HG02840 (cell line): ENCODE results near the gene MAPK8IP3.
A peak's percentile ranks its signal among the peaks of the same experiment; 100 is the strongest.

ENCODE experiments used
- ATAC-seq: cut with Tn5 transposase; IDR thresholded peaks from one replicate; pipeline ENCODE4 v1.9.1; 2021; ENCODE audit warnings: mild to moderate bottlenecking, moderate library complexity, moderate number of reproducible peaks; ENCODE audit not compliant: unreplicated experiment, low FRiP score

The MAPK8IP3 gene

DNA sequence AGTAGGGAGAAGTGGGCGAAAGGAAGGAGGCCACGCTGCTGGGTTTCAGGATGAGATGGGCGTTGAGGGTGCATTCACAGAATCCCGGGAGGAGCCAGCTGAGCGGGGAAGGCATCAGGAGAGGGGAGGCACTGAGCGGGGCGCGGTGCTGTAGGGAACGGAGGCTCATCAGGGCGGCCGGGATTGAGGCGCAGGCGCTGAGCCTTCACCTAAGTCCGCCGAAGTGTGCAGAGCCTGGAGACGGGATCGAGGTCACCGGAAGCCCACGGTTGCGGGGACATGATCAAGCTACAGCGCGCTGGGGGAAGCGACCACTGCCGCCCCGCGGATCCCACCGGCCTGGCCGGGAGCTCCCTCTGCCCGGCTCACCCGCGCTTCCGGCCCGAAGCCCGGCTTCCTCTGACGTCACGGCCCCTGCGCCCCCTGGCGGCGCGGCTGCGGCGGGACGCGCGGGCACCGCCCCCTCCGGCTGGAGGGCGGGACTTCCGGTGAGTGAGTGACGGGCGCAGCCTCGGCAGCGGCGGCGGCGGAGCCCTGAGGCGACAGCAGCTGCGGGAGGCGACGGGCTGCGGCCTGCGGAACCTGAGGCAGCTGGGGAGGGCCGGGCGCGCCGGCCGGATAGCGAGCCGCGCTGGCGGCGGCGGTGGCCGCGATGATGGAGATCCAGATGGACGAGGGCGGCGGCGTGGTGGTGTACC, at the start of gene MAPK8IP3:
Gene MAPK8IP3, plus strand, starts transcription at position 508 of the 698 bp plus-strand sequence. Its CDS starts 145 bp downstream, at position 653.
- ATAC-seq: peak; percentile 71

DNA sequence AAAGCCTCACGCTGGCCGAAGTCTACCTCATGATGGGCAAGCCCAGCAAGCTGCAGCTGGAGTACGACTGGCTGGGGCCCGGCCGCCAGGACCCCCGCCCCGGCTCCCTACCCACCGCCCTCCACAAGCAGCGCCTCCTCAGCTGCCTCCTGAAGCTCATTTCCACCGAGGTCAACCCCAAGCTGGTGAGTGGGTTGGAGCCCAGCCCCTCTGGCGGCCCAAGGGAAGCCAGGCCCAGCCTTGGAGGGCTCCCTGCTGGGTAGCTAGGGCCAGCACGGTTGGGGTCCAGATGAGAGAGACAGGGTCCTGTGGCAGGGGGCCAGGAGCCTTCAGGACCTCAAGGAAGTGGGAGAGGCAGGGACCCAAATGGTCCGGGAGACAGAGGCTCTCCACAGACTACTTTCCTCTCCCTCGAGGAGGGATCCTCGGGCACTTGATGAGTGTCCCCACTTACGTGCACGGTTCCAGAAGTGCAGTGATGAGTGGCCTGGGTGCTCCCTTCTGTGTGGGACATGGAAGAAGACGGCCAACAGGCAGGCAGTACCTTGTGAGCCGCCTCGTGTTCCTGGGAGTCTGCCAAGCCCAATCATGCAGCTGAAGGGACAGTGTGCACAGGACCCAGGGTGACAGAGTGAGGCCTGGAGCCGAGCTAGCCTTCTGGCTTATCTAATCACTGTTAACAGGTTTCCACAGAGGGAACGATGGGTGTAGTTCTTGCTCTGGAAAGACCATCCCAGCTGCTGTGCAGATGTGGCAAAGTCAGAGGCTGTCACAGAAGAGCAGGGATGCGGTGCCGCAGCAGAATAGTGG, 49.0 kb upstream of the MAPK8IP3 start:
- no peak for ATAC-seq

DNA sequence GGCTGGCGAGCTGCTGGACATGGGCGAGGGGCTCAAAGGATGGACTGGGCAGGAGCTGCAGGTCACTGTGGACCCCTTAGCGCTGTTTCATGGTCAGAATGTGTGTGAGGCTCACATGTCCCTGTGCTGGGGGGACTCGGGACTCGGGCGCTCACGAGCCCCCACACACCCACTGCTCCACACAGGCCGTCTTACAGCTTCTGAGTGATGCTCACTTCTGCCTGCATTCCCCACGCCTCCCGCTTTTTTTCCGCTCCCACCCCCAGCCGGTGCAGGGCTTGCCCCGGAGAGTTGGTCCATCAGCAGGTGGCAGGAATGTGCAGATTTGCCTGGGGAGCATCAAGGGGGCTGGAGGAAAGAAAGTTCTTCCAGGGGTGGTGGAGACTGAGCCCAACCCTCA, 48.2 kb upstream of the MAPK8IP3 start:
- ATAC-seq: no peak

DNA sequence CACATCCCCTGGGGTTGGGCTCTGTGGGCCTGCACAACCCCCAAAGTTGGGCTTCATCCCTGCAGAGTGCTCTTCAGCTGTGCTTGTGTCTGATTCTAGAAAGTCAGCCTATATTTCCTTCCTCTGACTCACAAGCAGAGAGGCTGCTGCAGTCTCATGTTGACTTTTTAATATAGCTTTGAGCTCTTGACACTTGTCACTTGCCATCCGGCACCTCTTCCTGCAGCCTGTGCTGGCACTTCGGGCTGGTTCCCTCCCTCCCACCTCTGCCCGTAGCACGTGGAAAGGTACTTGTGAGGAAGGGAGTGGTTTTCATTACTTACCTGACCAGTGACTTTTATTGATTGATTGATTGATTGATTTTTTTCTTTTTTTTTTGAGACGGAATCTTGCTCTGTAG, 47.0 kb upstream of the MAPK8IP3 start:
- no peak for ATAC-seq

DNA sequence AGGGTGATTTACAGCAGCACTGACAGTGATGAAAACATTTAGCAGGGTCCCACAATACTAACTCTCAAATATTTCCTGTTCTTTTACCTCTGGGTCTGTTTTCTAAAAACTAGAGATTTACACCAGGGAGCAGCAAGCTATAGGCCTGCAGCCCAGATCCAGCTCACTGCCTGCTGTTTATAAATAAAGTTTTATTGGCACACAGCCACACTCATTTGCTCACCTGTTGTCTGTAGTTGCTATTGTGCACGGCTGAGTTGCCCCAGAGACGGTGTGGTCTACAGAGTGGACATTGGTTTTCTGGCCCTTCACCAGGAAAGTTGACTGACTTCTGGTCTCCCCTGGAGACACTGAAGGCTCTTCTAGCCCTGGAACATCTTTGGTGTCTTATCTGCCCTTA, 44.2 kb upstream of the MAPK8IP3 start:
- no peak for ATAC-seq

- no peak for ATAC-seq
Observed at GRCh38 chr16:1662543-1662942, 43.5 kb upstream of the MAPK8IP3 start.

GRCh38 chr16:1665829-1666228, 40.2 kb upstream of the MAPK8IP3 start:
- ATAC-seq: no peak

- ATAC-seq: no peak
Observed at GRCh38 chr16:1666316-1666715, 39.7 kb upstream of the MAPK8IP3 start.

DNA sequence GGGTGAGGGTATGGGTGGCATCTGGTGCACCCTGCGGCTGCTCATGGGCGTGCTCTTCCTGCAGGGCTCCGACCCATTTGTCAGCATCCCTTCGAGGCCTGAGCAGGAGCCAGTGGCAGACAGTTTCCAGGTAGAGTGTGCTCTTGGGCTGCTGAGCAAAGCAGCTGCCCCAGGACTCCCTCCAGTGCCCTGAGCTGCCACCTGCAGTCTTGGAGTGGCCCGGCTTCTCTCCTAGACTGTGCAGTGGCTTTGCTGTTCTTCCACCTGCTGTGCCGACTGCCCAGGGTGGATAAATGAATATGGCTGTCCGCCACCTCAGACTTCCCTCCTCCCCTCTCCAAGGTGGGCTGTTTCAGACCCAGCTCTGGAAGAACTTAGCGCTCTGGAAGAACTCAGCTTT, 38.7 kb upstream of the MAPK8IP3 start:
- no peak for ATAC-seq

DNA sequence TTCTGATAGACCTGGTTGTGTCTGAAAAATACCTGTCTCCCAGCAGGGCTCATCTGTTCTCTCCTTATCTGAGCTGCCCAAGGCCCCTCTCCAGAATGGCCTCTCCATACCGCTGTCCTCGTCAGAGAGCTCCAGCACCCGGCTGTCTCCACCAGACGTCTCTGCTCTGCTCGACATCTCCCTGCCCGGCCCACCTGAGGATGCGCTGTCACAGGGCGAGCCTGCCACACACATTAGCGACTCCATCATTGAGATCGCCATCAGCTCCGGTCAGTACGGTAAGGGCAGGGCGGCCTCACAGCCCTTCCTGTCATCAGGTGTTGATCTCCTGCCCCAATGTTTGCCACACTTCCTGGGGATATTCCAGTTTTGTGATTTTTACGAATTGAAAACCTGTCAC, 38.1 kb upstream of the MAPK8IP3 start:
- ATAC-seq: no peak

DNA sequence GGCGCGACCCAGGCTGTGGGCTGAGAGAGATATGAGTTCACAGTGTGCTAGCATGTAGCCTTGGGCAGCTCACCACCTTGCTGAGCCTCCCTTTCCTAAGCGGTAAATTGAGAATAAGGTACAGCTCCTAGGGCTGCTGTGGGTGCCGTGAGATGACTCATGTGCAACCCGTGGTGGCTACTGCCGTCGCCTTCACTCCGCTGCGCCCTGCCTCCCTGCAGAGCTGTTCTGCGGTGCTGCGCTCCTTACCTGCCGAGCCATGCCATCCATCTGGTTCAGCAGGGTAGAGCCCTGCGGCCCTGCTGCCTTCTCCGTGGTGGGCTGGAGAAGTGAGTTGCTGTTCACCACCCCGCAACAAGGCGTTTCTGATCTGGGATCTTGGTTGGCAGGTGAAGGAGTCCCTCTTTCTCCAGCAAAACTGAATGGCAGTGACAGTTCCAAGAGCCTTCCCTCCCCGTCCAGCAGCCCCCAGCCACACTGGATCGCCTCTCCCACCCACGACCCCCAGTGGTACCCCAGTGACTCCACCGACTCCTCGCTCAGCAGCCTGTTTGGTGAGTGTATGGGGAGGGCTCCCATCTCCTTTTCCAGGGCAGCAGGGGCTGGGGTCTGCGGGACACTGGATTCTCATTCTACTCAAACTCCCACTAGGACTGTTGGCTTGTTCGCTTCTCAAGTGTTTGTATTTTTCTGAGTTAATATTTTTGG, 37.2 kb upstream of the MAPK8IP3 start:
- ATAC-seq: no peak

DNA sequence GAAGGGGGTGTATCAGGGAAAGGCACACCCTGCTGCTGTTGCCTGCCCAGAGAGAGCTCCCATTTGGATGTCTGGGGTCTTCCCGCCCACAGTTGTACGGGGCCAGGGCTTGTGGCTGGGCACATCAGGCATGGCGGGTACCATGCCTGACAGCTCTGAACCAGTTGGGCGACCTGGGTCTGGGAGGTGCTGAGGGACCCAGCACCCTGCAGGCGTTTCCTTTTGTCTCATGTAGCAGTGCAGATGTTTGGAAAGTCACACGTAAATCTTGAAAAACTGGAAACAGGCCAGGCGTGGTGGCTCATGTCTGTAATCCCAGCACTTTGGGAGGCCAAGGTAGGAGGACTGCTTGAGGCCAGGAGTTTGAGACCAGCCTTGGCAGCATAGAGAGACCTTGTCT, 36.3 kb upstream of the MAPK8IP3 start:
- ATAC-seq: no peak

DNA sequence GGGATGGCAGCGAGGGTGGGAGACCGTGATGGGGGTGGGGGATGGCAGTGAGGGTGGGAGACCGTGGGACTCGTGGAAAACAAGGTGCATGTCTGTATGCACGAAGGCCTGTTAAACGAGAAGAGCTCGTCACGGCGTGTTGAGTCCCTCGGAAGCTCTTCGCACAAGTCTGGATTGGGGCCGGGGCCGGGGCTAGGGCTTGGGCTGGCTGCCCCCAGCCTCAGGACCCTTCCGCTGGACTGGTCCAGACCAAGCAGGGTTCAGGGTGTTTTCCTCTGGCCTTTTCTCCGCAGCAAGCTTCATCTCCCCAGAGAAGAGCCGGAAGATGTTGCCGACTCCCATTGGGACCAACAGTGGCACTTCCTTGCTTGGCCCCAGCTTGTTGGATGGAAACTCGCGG, 35.6 kb upstream of the MAPK8IP3 start:
- ATAC-seq: no peak

GRCh38 chr16:1670866-1671265, 35.1 kb upstream of the MAPK8IP3 start:
- no peak for ATAC-seq

- ATAC-seq: no peak
Observed at GRCh38 chr16:1673424-1674151, 32.4 kb upstream of the MAPK8IP3 start.

DNA sequence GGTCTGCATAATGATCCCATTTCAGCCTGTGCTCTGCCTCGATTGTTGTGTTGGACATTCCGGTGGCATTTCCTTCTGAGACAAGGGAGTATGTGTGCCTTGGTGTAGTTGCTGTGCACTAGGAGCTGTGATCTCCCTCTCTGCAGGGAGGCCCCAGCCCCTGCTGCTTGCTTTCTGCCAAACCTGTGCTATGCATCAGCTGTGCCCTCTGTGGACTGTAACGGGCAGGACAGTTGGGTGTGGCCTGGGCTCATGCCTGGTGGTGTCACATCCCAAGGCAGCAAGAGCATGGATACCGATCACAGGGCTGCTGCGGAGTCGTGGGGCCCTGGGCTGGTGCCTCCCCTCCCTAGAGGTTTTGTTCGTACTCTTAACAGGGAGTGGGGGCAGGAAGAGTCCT, 31.7 kb upstream of the MAPK8IP3 start:
- no peak for ATAC-seq

- no peak for ATAC-seq
Observed at GRCh38 chr16:1674751-1675664, 31.0 kb upstream of the MAPK8IP3 start.

DNA sequence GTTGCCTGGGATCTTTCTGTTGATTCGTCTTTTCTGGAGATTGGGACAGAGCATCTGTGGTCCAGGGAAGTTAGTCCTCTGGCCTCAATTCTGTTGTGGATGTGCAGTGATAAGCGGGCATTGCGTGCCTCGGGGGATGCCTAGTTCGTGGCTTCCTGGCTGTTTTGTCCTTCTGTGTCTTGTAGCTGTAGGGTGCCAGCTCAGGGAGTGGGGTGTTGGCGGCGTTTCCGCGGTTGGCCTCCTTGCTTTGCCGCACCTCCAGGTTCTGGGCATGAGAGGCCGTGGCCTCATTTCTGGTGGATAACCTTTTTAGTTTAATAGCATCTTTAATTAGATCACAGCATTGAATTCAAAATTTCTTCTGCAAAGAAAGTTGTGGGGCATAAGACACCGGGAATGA, 29.3 kb upstream of the MAPK8IP3 start:
- no peak for ATAC-seq

GRCh38 chr16:1677339-1677738, 28.7 kb upstream of the MAPK8IP3 start:
- ATAC-seq: no peak
